ENCODE results near the gene ABCB10. TPM values are rescaled to one million over a fixed set of nuclear protein-coding genes. Genes with fewer than 3 reads are reported as not detected.

Gene ABCB10
- polyA plus RNA-seq, 2 of the 4 experiments (the other 2 are of a cell fraction) = 13.9 to 16.3 TPM

DNA sequence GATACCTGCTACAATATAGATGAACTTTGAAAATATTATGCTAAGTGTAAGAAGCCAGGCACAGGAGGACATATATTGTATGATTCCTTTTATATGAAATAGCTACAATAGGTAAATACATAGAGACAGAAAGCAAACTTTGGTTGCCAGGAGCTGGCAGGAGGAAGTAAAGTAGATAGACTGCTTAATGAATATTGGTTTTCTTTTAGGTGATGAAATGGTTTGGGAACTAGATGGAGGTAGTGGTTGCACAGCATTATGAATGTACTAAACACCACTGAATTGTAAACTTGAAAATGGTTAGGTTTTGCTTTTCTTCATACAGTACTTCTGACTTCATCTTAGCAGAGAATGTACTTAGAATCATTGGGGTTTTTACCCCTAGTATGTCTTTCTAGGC is 21.5 kb downstream of the ABCB10 start (continued):
- TF ChIP-seq, protein P1, sequence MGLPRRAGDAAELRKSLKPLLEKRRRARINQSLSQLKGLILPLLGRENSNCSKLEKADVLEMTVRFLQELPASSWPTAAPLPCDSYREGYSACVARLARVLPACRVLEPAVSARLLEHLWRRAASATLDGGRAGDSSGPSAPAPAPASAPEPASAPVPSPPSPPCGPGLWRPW (IDR thresholded peaks at IDR 0.05) = no peak
- TF ChIP-seq NR3C1 (IDR thresholded peaks at IDR 0.05) = no peak
- no peak for TF ChIP-seq MYC (IDR thresholded peaks at IDR 0.05; ENCODE audit: borderline replicate concordance, low read length)
- TF ChIP-seq NFE2L2 (conservative IDR thresholded peaks at IDR 0.05; ENCODE audit: low read length) = no peak

DNA sequence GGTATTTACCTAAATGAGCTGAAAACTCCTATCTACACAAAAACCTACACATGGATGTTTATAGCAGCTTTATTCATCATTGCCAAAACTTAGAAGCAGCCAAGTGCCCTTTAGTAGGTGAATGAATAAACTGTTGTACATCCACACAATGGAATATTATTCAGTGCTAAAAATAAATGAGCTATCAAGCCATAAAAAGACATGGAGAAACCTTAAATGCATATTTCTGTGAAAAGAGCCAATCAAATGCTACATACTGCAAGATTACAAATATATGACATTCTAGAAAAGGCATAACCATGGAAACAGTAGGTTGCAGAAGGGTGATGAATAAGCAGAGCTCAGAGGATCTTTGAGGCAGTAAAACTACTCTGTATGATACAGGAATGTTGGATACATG is 23.3 kb downstream of the ABCB10 start:
- Histone ChIP-seq H3K9me3 (no peaks in the 10 kb centered on the region), H3K4me3 (no peak overlapping the region), H3K4me2 (no peak overlapping the region), H3K27ac (no peak overlapping the region), H3K4me1 (no peaks in the 10 kb centered on the region)
- CTCF ChIA-PET = interaction anchor here (1.2 to 3.0 kb wide), 3 partner anchors 21 to 871 kb away, joined by 4 to 9 read pairs (median 6); partner anchors contain the start of gene ABCB10
- no peak for ATAC-seq
- POLR2A ChIA-PET = no interaction called here
- no peak for FAIRE-seq
- TF ChIP-seq CBX2 (IDR thresholded peaks at IDR 0.05; ENCODE audit: borderline replicate concordance, low read depth) = no peak
- no peak for TF ChIP-seq MYC (IDR thresholded peaks at IDR 0.05; ENCODE audit: borderline replicate concordance, low read length)
- TF ChIP-seq JUNB (IDR thresholded peaks at IDR 0.05) = no peak
- TF ChIP-seq, protein P2, sequence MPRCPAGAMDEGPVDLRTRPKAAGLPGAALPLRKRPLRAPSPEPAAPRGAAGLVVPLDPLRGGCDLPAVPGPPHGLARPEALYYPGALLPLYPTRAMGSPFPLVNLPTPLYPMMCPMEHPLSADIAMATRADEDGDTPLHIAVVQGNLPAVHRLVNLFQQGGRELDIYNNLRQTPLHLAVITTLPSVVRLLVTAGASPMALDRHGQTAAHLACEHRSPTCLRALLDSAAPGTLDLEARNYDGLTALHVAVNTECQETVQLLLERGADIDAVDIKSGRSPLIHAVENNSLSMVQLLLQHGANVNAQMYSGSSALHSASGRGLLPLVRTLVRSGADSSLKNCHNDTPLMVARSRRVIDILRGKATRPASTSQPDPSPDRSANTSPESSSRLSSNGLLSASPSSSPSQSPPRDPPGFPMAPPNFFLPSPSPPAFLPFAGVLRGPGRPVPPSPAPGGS (IDR thresholded peaks at IDR 0.05) = no peak
- no peak for TF ChIP-seq NPAS2 (CRISPR knock-in tag; IDR thresholded peaks at IDR 0.05; ENCODE audit: borderline replicate concordance)
- TF ChIP-seq KDM1A (IDR thresholded peaks at IDR 0.05; ENCODE audit: low read depth) = no peak
- TF ChIP-seq HOXB5 (CRISPR knock-in tag; IDR thresholded peaks at IDR 0.05) = no peak
- no peak for TF ChIP-seq MAZ (IDR thresholded peaks at IDR 0.05; ENCODE audit: borderline replicate concordance, low read depth, low read length)
- no peak for TF ChIP-seq ZC3H11A (IDR thresholded peaks at IDR 0.05)
- TF ChIP-seq, protein P3, sequence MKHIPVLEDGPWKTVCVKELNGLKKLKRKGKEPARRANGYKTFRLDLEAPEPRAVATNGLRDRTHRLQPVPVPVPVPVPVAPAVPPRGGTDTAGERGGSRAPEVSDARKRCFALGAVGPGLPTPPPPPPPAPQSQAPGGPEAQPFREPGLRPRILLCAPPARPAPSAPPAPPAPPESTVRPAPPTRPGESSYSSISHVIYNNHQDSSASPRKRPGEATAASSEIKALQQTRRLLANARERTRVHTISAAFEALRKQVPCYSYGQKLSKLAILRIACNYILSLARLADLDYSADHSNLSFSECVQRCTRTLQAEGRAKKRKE (CRISPR knock-in tag; IDR thresholded peaks at IDR 0.05; ENCODE audit: low read depth) = no peak
- TF ChIP-seq, protein P4, sequence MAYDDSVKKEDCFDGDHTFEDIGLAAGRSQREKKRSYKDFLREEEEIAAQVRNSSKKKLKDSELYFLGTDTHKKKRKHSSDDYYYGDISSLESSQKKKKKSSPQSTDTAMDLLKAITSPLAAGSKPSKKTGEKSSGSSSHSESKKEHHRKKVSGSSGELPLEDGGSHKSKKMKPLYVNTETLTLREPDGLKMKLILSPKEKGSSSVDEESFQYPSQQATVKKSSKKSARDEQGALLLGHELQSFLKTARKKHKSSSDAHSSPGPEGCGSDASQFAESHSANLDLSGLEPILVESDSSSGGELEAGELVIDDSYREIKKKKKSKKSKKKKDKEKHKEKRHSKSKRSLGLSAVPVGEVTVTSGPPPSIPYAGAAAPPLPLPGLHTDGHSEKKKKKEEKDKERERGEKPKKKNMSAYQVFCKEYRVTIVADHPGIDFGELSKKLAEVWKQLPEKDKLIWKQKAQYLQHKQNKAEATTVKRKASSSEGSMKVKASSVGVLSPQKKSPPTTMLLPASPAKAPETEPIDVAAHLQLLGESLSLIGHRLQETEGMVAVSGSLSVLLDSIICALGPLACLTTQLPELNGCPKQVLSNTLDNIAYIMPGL (CRISPR knock-in tag; IDR thresholded peaks at IDR 0.05; ENCODE audit: borderline replicate concordance) = no peak
- no peak for DNase-seq (ENCODE audit: low read depth in 1 of 2, low spot score in 1 of 2)

DNA sequence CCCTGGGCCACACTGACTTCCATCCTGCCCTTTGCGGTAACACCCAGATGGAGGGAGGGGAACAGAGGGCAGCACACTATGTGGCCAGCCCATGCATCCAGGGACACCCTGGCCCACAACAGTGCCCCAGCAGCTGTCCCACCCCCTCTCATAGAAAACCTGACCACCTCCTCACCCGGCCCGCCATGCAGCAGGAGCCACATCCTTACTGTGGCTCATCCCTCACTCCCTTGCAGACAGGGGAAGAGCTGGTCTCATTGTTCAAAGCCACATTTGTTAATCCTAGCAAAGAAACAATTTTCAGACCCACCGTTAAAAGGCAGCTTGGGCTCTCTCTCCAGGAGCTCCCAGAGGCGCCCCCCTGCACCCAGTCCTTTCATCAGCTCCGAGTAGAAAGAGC is 27.2 kb downstream of the ABCB10 start:
- WGBS (ENCODE audit: missing lambda C conversion rate) = 88% methylated on average over 6 of the region's 6 CpGs
- TF ChIP-seq ZSCAN20 (CRISPR knock-in tag; IDR thresholded peaks at IDR 0.05) = no peak
- no peak for TF ChIP-seq CBX2 (IDR thresholded peaks at IDR 0.05; ENCODE audit: borderline replicate concordance, low read depth)
- no peak for DNase-seq (ENCODE audit: low read depth in 1 of 2, low spot score in 1 of 2)
- no peak for FAIRE-seq
- Histone ChIP-seq H3K4me3 (no peak overlapping the region), H3K9me3 (no peaks in the 10 kb centered on the region), H3K4me2 (no peak overlapping the region), H3K4me1 (no peaks in the 10 kb centered on the region), H3K27ac (no peak overlapping the region)
- CTCF ChIA-PET = interaction anchor here (1.0 to 2.2 kb wide), 3 partner anchors 9 to 304 kb away, joined by 3 to 6 read pairs (median 4); no protein-coding TSS in a partner anchor
- ATAC-seq = no peak
- POLR2A ChIA-PET = no interaction called here

DNA sequence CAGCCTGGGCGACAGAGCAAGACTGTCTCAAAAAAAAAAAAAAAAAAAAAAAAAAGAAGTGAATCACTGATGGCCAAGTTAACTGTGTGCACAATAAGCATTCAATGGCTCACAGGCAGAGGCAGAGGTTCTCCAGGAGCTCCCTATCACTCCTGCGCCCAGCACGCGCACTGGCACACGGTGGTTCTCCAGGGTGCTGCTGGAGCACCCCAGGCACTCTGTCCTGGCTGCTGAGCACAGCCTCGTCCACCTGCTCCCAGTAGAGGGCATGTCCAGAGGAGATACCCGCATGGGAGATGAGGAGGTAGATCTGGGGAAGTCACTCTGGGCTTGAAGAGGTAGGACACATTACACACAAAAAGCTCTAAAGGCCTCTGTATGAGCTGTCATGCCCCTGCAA is 28.9 kb downstream of the ABCB10 start:
- Histone ChIP-seq H3K9me3 (no peaks in the 10 kb centered on the region), H3K4me3 (no peak overlapping the region), H3K4me1 (no peaks in the 10 kb centered on the region), H3K4me2 (no peak overlapping the region), H3K27ac (no peak overlapping the region)
- no peak for FAIRE-seq
- CTCF ChIA-PET = interaction anchor here (0.9 to 2.2 kb wide), 4 partner anchors 11 to 584 kb away, joined by 3 to 4 read pairs (median 4); no protein-coding TSS in a partner anchor
- no peak for DNase-seq (ENCODE audit: low read depth in 1 of 2, low spot score in 1 of 2)
- POLR2A ChIA-PET = interaction anchor here (1.2 kb wide), 1 partner anchor 21 kb away, joined by 4 read pairs; the partner anchor contains the start of gene NUP133
- ATAC-seq = peak; percentile 43 to 51; a peak in 3 of 6 replicates
- 94% methylated on average over 6 of the region's 7 CpGs for WGBS (ENCODE audit: missing lambda C conversion rate)
- TF ChIP-seq FOSB (CRISPR knock-in tag; IDR thresholded peaks at IDR 0.05) (no peak), TFCP2L1 (CRISPR knock-in tag; IDR thresholded peaks at IDR 0.05) (no peak), NPAS2 (CRISPR knock-in tag; IDR thresholded peaks at IDR 0.05; ENCODE audit: borderline replicate concordance) (no peak), CBX2 (IDR thresholded peaks at IDR 0.05; ENCODE audit: borderline replicate concordance, low read depth) (no peak), POLR2AphosphoS2 (conservative IDR thresholded peaks at IDR 0.05; ENCODE audit: low read length) (no peak), RCOR1 (IDR thresholded peaks at IDR 0.05; ENCODE audit: low read depth, low read length) (no peak), CHD4 (IDR thresholded peaks at IDR 0.05; ENCODE audit: borderline replicate concordance) (no peak), HOXA7 (CRISPR knock-in tag; IDR thresholded peaks at IDR 0.05) (no peak), FOXS1 (CRISPR knock-in tag; IDR thresholded peaks at IDR 0.05) (no peak), SMC3 (IDR thresholded peaks at IDR 0.05) (no peak)
- TF ChIP-seq, protein P5, sequence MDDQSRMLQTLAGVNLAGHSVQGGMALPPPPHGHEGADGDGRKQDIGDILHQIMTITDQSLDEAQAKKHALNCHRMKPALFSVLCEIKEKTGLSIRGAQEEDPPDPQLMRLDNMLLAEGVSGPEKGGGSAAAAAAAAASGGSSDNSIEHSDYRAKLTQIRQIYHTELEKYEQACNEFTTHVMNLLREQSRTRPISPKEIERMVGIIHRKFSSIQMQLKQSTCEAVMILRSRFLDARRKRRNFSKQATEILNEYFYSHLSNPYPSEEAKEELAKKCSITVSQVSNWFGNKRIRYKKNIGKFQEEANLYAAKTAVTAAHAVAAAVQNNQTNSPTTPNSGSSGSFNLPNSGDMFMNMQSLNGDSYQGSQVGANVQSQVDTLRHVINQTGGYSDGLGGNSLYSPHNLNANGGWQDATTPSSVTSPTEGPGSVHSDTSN (IDR thresholded peaks at IDR 0.05) = no peak
- TF ChIP-seq, protein P6, sequence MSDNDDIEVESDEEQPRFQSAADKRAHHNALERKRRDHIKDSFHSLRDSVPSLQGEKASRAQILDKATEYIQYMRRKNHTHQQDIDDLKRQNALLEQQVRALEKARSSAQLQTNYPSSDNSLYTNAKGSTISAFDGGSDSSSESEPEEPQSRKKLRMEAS (IDR thresholded peaks at IDR 0.05) = no peak
- TF ChIP-seq, protein P4 (CRISPR knock-in tag; IDR thresholded peaks at IDR 0.05; ENCODE audit: borderline replicate concordance) = no peak

All from A549 (cell line).